HG03196 (cell line): ENCODE results near the gene MARS2.
"Not testable (repeated sequence)": the region's sequence is repeated elsewhere in the genome, so short reads cannot be mapped to it uniquely, and the experiment has no call there.

Experiments used
- ATAC-seq: cut with Tn5 transposase; IDR thresholded peaks from one replicate; pipeline ENCODE4 v1.9.1; 2021; ENCODE audit not compliant: unreplicated experiment

MARS2 gene

GRCh38 chr2:197705121-197705911, at the start of gene MARS2:
TSS of gene MARS2 (plus strand) at chr2:197705369. CDS start at chr2:197705406, 37 bp downstream.
- peak; percentile 83 for ATAC-seq

- no peak for ATAC-seq
Measured at GRCh38 chr2:197657562-197657961, 47.6 kb upstream of the MARS2 start.

- ATAC-seq = no peak
Measured at GRCh38 chr2:197661626-197662025, 43.5 kb upstream of the MARS2 start.

- no peak for ATAC-seq
Measured at GRCh38 chr2:197666277-197666676, 38.9 kb upstream of the MARS2 start.

- ATAC-seq = no peak
Measured at GRCh38 chr2:197668296-197668695, 36.9 kb upstream of the MARS2 start.

- no peak for ATAC-seq
Measured at GRCh38 chr2:197669077-197669476, 36.1 kb upstream of the MARS2 start.

DNA sequence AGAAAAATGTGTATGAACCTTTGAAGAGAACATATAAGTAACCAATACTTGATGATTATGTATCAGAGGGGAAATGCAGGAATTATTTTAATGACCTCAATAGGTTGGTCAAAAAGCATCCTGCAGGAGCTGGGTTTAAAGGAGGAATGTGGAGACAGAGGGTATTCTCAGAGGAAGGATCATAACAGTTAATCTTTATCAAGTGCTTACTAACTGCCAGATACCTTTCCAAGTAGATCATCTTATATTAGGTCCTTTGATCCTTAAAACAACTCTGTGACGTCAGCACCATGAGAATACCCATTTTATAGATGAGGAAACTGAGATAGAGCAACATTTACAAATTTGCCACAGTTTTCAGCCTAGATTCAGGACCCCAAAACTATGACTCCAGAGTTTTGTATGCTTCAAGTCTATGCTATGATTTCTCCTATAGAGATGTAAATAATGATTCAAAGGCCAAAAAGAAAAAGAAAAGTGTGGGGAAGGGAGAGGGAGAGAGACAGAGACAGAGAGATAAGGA, 32.7 kb upstream of the MARS2 start:
- ATAC-seq = no peak

DNA sequence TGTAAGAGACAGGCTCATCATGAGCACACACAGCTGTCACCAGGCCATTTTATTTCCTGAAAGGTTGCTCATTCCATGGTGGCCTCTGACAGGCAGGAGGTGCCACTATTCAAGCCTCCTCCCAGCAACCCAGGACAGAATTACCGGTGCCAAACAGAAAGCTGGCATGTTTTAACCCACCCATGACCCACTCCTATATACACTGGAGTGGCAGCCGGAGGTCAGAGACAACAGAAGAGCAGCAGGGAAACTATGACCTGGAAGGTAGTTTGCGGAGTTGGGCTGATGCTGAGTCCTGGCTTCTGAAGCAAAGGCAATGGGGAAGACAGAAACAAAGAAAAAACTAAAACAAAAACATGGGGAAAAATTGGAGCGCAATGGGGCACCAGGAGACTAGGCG, 32.1 kb upstream of the MARS2 start:
- ATAC-seq = no peak

DNA sequence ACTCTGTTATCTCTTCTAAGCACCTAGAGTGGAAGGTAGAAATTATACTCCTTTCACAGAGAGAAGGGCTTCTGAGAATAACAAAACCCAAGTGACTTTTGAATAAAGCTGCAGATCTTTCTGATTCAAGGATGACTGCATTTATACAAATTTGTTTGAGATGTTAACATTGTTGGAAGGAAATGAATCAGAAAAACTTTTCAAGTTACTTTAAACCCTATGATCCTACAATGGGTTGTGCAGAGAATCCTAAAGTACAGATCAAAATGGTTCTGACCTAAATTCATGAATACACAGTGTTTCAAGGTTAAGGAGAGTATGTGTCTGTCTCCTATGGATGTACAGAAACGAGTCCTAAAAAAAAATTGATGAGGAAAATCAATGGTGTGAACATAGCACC, 31.6 kb upstream of the MARS2 start:
- ATAC-seq = no peak

DNA sequence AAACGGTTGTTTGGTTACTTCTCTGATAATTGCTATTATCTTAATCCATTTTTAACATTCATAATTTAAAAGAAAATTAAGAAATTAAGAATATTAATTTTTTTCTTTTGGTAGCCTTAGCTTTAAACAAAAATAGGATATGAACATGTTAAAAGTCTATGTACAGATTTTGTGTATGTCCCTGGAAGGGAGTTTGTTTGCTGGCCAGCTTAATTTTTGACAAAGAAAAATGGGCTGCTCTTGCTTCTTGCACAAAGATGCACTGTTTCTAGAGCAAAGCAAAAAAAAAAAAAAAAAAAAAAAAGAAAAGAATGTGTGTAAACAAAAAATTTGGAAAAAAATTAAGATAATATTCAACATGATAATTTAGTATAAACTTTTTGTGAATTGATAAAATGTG, 31.1 kb upstream of the MARS2 start:
- no peak for ATAC-seq

DNA sequence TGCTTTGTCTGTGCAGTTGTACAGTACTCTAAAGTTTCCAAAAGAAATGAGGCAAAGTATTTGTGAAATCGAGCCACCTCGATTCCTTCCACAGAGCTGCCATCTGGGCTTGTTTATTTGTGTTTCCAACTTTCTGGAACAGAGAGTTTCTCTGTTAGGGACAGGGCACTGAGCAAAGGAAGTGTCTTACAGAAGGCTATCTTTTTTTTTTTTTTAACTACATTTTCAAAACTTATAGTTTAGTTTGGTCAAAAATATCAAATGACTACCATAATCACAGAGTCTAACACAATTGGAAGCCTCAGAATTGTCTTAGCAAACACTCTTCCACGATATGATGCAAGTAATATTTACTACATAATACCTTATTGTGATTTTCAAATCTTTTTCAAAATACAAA, 30.6 kb upstream of the MARS2 start:
- ATAC-seq = no peak

DNA sequence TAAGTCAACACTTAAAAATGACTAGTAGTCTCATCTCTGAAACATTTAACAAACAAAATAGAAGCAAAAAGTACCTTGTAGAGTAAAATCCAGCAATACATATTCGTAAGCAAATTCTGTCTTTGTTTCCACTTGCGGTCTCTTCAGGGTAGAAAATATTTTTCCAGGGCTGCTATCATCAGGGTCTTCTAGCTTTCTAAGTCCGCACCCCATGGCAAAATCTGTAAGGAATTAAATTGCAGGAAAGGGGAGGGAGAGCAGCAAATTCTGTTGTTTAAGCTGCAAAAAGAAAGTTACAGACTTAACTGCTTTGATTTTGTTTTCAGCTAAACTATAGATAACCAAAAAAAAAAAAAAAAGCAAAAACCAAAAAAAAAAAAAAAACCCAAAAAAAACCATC, 29.9 kb upstream of the MARS2 start, which contains the start of gene RFTN2:
Gene RFTN2 (minus strand): TSS at position 342 of the 400 bp plus-strand sequence. CDS start 129 bp downstream, at position 213.
- ATAC-seq = no peak

DNA sequence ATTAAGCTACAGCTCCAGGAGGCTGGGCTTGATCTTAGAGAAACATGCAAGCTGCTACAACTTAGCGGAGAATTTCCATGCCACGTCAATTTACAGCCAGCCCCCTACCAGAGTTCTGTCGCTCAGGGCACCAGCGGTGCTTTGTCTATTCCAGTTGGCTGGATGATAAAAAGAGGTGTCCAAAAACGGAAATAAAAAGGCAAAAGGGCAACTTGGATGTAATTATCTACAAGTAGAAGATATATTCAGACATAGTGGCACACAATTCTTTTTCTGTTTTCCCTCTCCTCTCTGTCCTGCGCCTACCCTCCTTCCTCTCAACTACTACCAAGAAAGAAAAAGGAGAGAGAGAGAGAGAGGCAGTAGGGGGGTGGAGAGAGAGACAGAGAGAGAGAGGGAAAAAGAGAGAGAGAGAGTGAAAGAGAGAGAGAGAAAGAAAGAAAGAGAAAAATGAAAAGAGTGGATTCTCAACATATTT, 29.4 kb upstream of the MARS2 start:
- no peak for ATAC-seq

DNA sequence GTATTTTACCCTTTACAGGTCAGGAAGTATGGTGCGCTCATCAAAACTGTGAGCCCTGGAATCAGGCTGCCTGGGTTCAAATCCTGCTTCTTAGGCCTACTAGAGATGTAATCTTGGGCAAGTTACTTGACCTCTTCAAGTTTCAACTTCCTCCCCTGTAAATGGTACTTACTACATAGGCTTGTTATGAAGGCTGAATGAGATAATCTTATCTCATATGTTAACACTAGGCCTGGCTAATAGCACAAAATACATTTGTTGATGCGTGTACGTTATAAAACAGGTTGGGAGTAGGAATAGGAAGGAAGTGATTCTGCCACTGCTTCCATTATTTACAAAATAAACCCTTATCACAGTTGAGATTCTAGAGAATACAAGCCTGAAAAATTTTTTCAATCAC, 28.1 kb upstream of the MARS2 start:
- ATAC-seq = no peak

GRCh38 chr2:197677483-197677882, 27.7 kb upstream of the MARS2 start:
- ATAC-seq = no peak

GRCh38 chr2:197695206-197695605, 10.0 kb upstream of the MARS2 start:
- ATAC-seq = not testable (repeated sequence)

DNA sequence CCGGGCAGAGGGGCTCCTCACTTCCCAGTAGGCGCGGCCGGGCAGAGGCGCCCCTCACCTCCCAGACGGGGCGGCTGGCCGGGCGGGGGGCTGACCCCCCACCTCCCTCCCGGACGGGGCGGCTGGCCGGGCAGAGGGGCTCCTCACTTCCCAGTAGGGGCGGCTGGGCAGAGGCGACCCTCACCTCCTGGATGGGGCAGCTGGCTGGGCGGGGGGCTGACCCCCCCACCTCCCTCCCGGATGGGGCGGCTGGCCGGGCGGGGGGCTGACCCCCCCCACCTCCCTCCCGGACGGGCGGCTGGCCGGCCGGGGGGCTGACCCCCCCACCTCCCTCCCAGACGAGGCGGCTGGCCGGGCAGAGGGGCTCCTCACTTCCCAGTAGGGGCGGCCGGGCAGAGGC, 9.2 kb upstream of the MARS2 start:
- not testable (repeated sequence) for ATAC-seq

DNA sequence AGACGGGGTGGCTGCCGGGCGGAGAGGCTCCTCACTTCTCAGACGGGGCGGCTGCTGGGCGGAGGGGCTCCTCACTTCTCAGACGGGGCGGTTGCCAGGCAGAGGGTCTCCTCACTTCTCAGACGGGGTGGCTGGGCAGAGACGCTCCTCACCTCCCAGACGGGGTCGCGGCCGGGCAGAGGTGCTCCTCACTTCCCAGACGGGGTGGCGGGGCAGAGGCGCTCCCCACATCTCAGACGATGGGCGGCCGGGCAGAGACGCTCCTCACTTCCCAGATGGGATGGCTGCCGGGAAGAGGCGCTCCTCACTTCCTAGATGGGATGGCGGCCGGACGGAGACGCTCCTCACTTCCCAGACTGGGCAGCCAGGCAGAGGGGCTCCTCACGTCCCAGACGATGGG, 8.6 kb upstream of the MARS2 start:
- not testable (repeated sequence) for ATAC-seq

GRCh38 chr2:197699724-197700123, 5.4 kb upstream of the MARS2 start:
- not testable (repeated sequence) for ATAC-seq

GRCh38 chr2:197700960-197701359, 4.2 kb upstream of the MARS2 start:
- no peak for ATAC-seq

DNA sequence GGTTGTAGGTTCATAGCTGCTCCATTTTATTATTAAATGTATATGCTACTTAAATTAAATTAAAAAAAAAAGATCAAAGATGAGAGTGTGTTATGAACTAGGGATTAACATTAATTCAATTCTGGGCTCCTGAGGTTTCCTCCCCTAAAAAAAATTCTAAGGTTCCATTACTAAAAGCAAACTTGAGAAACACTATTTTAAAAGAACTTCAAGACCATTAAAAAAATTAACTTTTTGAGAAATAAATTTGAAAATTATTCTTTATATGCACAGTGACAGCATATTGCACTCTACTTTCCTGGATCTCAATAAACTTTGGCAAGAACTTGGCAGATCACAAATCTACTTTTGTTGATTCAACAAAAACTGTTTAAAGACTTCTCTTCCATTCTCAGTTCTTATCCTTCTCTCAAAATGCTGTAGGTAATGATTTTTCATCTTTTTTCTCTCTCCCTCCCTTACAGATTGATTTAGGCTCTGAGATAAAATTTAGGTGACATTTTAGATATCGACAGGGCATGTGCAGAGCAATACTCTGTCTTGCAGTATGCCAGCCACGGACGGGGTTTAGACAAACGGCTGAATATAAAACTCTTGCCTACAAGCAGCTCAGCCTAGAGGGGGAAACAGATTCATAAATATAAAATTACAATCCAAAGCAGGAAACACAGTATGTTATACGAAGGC, 592 bp upstream of the MARS2 start:
- ATAC-seq = peak; percentile 28
